Activated T-helper 1 cell treated with Interleukin-2 at 50 U/mL for 16 hours (primary cell): Measurements from ENCODE around the gene AARSD1.
"Not testable (repeated sequence)": the region's sequence is repeated elsewhere in the genome, so short reads cannot be mapped to it uniquely, and the experiment has no call there.

Experiments used
- DNase-seq: peaks from one replicate; pipeline ENCODE4 v3.0.0-alpha.2; 2020; ENCODE audit warnings: low read depth

The AARSD1 gene

GRCh38 chr17:42920106-42920900 lies 44.0 kb downstream of the AARSD1 start:
- DNase-seq, result no peak

- DNase-seq, result not testable (repeated sequence)
These were observed 44.7 kb downstream of the AARSD1 start for GRCh38 chr17:42919522-42920077.

- no peak for DNase-seq
These were observed 45.2 kb downstream of the AARSD1 start for GRCh38 chr17:42918902-42919521.

GRCh38 chr17:42917236-42917603 lies 47.0 kb downstream of the AARSD1 start:
- DNase-seq, result no peak

DNA sequence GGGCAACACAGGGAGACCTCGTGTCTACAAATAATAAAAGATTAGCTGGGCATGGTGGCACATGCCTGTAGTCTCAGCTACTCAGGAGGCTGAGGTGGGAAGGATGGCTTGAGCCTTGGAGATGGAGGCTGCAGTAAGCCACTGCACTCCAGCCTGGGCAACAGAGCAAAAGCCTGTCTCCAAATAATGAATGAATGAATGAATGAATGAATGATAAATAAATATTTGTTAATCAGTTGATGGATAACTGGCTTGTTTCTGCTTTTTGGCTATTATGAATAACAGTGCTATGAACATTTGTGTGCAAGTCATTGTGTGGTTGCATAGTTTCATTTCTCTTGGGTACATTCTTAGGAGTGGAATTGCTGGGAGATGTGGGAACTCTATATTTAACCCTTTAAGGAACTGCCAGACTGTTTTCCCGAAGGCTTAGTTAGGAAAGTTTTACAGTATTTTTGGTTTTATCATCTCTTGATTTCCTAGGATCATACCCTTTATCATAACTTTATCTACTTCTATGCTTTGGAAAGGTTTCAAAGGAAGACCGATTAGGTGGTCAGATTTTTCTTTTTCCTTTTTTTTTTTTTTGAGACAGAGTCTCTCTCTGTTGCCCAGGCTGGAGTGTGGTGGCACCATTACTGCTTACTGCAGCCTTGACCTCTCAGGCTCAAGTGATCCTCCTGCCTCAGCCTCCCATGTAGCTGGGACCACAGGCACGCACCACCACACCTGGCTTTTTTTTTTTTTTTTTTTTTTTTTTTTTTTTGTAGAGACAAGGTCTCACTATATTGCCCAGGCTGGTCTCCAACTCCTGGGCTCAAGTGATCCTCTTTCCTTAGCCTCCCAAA lies 47.6 kb downstream of the AARSD1 start:
- DNase-seq, result not testable (repeated sequence)

GRCh38 chr17:42915288-42915687 lies 49.0 kb downstream of the AARSD1 start:
- DNase-seq, result not testable (repeated sequence)

GRCh38 chr17:42913981-42914617 lies 50.2 kb downstream of the AARSD1 start:
- no peak for DNase-seq

DNA sequence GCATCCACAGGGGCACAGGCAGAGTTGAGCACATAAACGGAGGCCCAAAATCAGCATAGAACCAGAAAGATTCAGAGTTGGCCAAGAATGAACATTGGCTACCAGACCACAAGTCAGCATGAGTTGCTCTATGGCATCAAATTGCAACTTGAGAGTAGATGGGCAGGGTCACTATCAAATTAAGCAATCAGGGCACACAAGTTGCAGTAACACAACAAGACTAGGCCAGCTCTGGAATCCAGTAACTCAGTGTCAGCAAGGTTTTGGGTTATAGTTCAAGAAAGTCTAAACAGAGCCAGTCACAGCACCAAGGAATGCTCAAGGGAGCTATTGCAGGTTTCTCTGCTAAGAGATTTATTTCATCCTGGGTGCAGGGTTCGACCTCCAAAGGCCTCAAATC lies 50.7 kb downstream of the AARSD1 start:
- DNase-seq, result no peak

DNA sequence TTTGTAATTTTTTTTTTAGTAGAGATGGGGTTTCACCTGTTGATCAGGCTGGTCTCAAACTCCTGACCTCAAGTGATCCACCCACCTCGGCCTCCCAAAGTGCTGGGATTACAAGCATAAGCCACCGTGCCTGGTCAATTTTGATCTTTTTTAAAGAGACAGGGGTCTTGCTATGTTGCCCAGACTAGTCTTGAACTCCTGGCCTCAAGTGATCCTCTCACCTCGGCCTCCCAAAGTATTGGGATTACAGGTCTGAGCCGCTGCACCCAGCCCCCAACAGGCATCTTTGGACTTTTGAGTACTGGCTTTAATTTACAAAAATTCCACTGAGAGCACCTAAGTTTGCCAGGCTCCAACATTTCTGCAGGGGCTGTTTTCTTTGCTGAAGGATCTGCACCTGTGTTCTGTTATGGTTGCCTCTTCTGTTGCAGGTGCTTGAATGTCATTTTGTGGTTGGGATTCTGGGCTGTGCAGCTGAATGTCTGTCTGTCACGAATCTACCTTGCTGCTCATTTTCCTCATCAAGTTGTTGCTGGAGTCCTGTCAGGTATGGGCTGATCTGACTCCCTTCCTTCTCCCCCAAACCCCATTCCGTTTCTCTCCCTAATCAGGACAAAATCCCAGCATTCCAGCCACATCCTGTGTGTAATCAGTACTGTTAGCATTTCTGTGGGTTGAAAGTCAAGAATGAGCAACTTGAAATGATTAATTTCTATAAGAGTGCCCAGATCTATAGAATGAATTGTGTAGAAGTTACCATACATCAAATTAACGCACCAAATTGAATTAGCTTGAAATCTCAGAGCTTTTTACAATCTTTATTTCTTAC lies 55.2 kb downstream of the AARSD1 start:
- no peak for DNase-seq

DNA sequence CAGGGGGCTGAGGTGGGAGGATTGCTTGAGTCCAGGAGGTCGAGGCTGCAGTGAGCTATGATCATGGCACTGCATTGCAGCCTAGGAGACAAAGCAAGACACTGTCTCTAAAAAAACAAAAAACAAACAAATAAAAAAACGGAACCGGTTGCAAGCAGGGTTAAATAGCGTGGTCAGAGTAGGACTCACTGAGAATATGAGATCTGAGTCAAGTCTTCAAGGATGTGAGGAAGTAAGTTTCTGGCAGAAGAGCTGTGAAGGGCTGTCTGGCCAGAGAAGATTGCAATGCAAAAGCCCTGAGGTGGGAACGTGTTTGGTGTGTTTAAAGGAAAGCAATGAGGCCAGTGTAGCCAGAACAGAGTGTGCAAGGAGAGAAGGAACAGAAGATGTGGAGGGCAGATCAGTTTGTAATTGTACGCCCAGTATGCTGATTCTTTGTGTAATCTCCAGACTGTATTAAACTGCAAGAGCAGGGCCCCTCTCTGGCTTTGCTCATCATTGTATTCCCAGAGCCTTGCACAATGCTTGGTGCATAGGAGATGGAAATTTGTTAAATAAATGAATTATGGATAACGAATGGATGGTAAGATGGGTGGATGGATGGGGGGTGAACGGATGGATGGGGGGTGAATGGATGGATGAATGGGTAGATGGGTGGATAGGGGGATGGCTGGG lies 57.3 kb downstream of the AARSD1 start:
- DNase-seq, result no peak

GRCh38 chr17:42904110-42904469 lies 60.2 kb downstream of the AARSD1 start:
- DNase-seq, result no peak

- DNase-seq, result no peak
These were observed 62.6 kb downstream of the AARSD1 start for GRCh38 chr17:42901535-42902229.
